SKM-1 (cell line): Measurements from ENCODE around the gene PGS1.

Experiments used
- DNase-seq: peaks from one replicate; lab custom pipeline; 2025; ENCODE audit not compliant: unreplicated experiment; lab: John Stamatoyannopoulos, UW

Gene PGS1

DNA sequence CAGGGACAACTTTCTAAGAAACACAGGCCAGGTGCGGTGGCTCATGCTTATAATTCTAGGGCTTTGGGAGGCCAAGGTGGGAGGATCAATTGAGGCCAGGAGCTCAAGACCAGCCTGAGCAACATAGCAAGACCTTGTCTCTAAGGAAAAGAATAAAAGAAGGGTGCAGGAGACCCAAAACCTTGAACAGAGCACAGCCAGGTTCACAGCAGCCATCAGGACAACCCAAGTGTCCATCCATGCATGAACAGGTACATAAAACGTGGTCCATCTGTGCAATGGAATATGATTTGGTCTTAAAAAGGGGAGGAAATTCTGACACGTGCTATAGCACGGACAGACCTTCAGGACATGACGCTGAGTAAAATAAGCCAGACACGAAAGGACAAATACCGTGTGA, 91.0 kb downstream of the PGS1 start:
- no peak for DNase-seq

DNA sequence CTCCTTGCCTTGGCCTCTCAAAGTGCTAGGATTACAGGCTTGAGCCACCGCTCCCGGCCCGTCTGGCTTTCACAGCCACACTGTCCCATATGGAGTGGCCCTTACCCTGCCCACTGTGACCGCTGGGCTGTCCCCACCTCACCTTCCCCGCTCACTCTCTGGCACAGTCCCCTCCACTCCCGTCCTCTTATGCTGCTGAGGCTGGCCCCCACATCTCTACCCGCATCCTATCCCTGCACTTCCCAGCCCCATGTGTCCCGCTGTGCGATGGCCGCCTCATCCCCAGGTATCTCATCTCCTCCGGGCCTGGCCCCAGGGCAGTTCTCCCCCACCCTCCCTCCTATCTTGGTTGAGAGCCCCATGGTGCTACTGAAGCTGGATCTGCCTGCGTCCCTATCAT, 93.2 kb downstream of the PGS1 start:
- DNase-seq: no peak

DNA sequence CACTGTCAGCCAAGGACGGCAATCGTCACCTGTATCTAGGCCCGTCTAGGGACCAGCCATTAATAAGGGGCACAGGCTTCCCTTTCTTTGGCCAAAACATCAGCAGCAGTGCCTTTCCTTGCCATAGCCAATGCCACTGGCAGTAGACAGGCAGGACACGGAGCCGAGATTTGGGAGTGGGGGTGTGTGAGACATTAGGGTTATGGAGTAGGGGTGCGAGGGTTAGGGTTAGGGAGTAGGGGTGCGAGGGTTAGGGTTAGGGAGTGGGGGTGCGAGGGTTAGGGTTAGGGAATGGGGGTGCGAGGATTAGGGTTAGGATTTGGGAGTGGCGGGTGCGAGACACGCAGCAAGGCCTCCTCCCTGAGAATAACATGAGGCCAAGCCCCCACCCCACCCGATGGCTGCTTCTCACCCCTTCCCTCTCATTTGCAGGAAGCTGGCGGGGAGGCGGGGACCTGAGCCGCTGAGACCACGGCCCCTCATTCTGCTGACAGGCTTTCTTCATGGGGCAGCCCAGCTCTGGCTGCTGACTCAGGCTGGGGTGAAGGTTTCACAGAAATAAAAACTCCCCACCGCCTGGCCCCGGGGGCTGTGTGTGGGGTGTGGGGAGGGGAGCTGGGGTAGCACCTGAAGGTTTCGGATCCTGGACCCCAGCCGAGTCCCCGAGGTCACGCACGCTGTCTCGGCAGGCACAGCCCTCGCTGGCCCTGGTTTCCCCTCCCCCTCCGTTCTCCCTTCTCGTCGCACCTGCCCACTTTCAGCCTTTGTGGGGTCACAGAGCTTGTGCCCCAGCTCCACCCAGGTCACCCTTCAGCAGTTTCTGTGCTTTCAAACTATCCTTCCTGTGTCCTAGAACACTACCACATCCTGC, 93.8 kb downstream of the PGS1 start:
- no peak for DNase-seq

DNA sequence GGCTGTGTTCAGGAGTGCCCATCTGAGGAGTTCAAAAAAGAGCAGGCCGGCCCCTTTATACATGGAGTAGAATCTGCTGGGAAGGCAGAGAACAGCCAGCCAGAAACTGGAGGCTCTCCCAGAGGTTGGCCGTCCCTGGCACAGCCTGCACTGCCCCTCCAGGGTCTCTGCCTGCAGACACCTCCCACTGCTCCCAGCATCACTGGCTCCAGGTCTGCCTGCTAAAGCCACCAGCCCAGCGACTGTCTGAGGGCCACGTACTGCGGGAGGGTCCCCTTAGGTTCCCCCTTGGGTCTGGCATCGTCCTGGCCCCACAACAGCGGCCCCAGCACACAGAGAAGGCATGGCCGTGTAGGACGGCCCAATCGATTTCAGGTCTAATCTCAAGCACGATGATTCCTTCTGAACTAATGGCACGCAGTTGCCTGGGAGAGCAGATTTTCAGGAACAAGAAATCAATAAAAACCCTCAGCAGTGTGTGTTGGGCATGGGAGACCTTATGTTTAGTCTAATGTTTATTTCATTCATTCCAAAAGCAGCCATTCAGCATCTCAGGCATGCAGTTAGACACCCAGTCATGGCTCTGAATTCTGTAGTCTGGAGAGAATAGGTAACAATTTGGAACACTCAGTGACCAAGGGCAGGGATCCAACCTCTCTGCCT, 95.6 kb downstream of the PGS1 start:
- DNase-seq: no peak
